ENCODE data around the gene ZNF646.

ZNF646 gene

GRCh38 chr16:31063495-31063842, 10.8 kb upstream of the ZNF646 start:
- no peak for DNase-seq (ENCODE audit: low read depth in 4 of 4, low spot score in 1 of 4)

- no peak for DNase-seq (ENCODE audit: low read depth in 4 of 4, low spot score in 1 of 4)
Observed at GRCh38 chr16:31063843-31064611, 10.2 kb upstream of the ZNF646 start.

GRCh38 chr16:31064882-31065461, 9.2 kb upstream of the ZNF646 start:
- no peak for DNase-seq (ENCODE audit: low read depth in 4 of 4, low spot score in 1 of 4)

DNA sequence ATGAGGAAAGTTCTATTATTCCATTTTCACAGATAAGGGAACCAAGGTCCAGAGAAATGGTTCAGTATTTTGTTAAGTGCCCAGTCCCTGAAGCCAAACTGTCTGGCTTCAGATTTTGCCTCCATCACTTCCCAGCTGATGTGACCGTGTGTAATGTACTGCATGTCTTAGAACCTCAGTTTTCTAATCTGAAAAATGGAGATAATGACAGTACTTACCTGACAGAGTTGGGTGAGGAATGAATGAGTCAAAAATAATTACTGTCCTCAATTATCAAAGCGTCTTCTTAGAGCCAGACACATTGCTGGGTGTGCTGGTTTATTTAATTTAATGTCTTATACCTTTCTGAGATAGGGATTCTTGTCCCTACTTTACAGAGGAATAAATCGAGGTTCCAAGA, 6.9 kb upstream of the ZNF646 start:
- no peak for DNase-seq (ENCODE audit: low read depth in 4 of 4, low spot score in 1 of 4)

GRCh38 chr16:31071861-31072260, 2.4 kb upstream of the ZNF646 start:
- no peak for DNase-seq (ENCODE audit: low read depth in 4 of 4, low spot score in 1 of 4)

DNA sequence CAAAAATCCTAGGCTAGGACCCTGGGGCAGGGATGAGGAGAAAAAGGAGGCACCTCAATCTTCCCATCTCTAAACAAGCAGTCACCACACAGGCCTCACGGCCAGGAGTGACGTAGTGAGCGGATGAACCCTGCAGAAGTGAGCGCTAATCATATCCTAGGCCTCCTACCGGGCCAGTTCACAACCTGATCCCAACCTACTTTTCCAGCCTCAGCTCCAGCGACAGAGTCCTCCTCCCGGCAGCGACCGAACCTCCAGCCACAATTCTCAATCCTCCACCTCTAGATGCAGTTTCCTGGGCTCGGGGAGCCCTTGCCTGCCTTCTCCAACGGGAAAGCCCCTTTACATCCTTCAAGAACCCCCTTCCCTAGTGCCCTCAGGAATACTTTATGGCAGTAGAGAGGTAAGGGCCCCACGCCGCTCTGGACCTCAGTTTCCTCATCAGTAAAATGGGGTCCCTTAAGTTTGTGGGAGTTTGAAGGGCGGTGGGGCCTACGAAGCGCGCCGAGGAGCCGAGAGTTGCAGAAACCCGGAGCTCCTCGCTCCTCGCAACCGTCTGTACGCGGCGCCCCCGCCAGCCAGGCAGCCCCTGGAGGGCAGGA, 1.6 kb upstream of the ZNF646 start:
- DNase-seq (ENCODE audit: low read depth in 4 of 4, low spot score in 1 of 4), result no peak

DNA sequence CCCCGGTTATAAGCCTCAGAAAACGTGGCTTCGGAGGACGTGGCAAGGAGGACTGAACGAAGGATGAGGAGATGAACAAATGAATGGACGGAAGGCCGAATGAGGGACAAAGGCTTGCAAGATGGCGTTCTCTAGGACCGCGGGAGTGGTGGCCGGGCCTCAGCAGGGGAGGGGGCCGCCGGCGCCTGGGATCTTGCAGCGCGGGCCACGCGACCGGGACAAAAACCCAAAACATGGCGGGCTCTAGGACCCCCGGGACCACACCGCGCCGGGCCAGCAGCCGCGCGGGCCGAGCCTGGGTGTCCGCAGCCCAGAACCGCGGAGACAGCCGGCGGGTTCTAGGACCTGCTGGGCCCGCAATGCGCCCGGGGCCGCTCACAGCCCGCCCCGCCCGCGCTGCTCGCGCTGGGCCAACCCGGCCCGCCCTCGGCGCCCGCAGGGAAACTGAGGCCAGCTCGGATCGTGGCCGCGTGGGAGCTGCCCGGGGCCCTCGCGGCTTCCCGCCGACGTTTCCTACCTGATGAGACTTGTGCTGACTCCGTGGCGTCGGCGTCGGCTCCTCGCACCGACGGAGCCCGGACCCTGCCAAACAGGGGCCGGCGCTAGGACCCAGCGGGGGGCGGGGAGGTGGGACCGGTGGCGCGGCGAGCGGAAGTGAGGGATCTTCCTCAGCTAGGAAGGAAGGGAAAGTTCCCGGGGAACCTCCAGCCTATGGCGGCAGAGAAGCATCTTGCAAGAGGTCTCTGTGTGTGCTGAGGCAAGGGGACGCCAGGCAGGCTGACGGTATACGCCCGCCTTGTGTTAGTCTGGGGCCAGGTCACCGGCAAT, 866 bp upstream of the ZNF646 start:
- DNase-seq (ENCODE audit: low read depth in 4 of 4, low spot score in 1 of 4), result peak; percentile 72 to 87 (median 84)

- DNase-seq (ENCODE audit: low read depth in 4 of 4, low spot score in 1 of 4), result no peak
Observed at GRCh38 chr16:31074814-31075183, 577 bp downstream of the ZNF646 start.

DNA sequence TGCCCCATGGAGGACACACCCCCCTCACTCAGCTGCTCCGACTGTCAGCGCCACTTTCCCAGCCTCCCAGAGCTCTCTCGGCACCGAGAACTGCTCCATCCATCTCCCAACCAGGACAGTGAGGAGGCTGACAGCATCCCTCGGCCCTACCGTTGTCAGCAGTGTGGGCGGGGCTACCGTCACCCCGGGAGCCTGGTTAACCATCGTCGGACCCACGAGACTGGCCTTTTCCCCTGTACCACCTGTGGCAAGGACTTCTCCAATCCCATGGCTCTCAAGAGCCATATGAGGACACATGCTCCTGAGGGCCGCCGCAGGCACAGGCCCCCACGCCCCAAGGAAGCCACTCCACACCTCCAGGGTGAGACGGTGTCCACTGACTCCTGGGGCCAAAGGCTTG, 2.1 kb downstream of the ZNF646 start:
- no peak for DNase-seq (ENCODE audit: low read depth in 4 of 4, low spot score in 1 of 4)

- no peak for DNase-seq (ENCODE audit: low read depth in 4 of 4, low spot score in 1 of 4)
Observed at GRCh38 chr16:31077024-31077423, 2.8 kb downstream of the ZNF646 start.

- no peak for DNase-seq (ENCODE audit: low read depth in 4 of 4, low spot score in 1 of 4)
Observed at GRCh38 chr16:31077592-31078396, 3.6 kb downstream of the ZNF646 start.

DNA sequence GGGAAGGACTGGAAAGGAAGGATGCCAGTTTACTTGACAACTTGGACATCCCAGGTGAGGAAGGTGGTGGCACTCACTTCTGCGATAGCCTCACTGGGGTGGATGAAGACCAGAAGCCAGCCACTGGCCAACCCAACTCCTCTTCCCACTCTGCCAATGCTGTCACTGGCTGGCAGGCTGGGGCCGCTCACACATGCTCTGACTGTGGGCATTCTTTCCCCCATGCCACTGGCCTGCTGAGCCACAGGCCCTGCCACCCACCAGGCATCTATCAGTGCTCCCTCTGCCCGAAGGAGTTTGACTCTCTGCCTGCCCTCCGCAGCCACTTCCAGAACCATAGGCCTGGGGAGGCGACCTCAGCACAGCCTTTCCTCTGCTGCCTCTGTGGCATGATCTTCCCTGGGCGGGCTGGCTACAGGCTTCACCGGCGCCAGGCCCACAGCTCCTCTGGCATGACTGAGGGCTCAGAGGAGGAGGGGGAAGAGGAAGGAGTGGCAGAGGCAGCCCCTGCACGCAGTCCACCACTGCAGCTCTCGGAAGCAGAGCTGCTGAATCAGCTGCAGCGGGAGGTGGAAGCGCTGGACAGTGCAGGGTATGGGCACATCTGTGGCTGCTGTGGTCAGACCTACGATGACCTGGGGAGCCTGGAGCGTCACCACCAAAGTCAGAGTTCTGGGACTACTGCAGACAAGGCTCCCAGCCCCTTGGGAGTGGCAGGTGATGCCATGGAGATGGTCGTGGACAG, 4.5 kb downstream of the ZNF646 start:
- DNase-seq (ENCODE audit: low read depth in 4 of 4, low spot score in 1 of 4), result no peak

- no peak for DNase-seq (ENCODE audit: low read depth in 4 of 4, low spot score in 1 of 4)
Observed at GRCh38 chr16:31079342-31079944, 5.2 kb downstream of the ZNF646 start.

DNA sequence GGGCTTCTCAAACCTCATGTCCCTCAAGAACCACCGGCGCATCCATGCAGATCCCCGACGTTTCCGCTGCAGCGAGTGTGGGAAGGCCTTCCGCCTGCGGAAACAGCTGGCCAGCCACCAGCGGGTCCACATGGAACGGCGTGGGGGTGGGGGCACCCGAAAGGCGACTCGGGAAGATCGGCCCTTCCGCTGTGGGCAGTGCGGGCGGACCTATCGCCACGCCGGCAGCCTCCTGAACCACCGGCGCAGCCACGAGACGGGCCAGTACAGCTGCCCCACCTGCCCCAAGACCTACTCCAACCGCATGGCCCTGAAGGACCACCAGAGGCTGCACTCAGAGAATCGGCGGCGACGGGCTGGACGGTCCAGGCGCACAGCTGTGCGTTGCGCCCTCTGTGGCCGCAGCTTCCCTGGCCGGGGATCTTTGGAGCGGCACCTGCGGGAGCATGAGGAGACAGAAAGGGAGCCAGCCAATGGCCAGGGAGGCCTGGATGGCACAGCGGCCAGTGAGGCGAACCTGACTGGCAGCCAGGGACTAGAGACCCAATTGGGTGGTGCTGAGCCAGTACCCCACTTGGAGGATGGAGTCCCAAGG, 5.9 kb downstream of the ZNF646 start:
- no peak for DNase-seq (ENCODE audit: low read depth in 4 of 4, low spot score in 1 of 4)

GRCh38 chr16:31080756-31081419, 6.7 kb downstream of the ZNF646 start:
- no peak for DNase-seq (ENCODE audit: low read depth in 4 of 4, low spot score in 1 of 4)

DNA sequence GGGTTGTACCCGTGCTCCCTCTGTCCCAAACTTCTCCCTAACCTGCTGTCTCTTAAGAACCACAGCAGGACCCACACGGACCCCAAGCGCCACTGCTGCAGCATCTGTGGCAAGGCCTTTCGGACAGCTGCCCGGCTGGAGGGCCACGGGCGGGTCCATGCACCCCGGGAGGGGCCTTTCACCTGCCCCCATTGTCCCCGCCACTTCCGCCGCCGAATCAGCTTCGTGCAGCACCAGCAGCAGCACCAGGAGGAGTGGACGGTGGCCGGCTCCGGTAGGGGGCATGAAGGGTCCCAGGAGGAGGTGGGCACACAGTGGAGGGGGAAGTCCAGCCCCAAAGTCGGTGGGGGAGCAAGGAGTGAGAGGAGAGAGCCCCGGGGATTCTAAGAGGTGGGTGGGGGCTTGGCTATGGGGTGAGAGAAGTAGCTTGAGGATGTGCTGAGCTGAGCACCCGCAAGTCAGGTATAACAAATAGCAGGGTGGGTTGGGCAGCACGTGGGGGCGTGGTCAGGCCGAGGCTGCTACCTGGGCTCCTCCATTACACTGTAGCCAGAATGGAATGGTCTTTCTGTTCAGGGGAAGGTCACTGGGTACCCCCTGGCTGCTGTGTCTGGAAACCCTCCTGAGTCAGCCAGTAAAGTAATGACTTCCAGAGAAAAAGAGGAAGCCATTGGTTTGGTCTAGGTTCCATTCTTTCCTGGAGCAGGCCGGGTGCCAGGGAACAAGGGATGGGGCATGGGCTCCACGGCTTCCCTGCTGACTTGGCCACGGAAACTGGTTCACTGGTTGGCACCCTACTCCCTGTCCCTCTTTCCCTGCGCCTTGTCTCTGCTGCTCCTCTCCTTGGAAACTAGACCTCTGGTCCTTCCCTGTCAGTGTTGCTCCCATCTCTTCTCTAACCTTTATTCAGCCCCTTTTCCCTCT, 7.5 kb downstream of the ZNF646 start:
- no peak for DNase-seq (ENCODE audit: low read depth in 4 of 4, low spot score in 1 of 4)

DNA sequence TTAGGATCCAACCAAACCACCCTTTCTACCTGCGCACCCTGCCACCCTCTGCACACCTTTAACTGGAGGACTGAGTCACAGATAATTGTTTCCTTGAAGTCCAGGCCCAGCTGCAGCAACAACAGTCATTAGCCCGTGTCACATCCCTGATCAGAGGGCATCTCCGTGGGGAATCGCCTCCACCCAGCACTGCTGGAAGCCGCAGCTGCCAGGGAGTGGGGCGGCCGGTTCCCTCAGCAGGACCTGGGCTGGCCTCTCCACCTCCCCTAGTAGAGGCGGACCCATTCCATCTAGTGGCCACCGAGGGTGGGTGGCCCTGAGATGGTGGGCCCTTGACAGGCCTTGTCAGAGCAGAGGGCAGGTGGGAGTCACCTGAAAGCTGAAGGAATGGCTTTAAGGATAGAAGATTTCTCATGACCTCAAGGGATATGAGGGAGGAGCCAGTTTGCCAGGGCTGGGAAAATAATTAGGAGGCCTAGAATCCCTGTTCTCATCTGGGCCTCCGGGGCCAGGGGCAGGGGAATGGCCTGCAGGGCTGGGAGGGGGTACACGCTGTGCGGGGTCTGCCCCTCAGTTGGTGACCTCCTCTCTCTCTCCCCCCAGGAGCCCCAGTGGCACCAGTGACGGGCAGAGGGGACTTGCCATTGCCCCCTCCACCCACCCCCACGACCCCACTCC, 8.3 kb downstream of the ZNF646 start:
- DNase-seq (ENCODE audit: low read depth in 4 of 4, low spot score in 1 of 4), result no peak
